Neural cell (in vitro differentiated cells): ENCODE measurements around the gene CHEK1. TPM values are rescaled to one million over a fixed set of nuclear protein-coding genes. Genes with fewer than 3 reads are reported as not detected.

ENCODE experiments used
- H2AFZ ChIP-seq: fragments of 200-600, 300-800 bp; sonication (generic), shearing (Covaris generic); 2 replicates; pipeline ENCODE4 v1.6.0; 2014; ENCODE audit warnings: low read depth, mild to moderate bottlenecking, antibody characterized with exemption, low read length, moderate library complexity
- H3F3A ChIP-seq: fragments of 200-600 bp; shearing (Covaris generic); 2 replicates; pipeline ENCODE4 v1.6.1; 2016; ENCODE audit warnings: mild to moderate bottlenecking, moderate library complexity, mixed read lengths, antibody characterized with exemption, low read length; ENCODE audit not compliant: insufficient read depth, poor library complexity, severe bottlenecking
- H3K27ac ChIP-seq: fragments of 200-600, 300-800 bp; sonication (generic), shearing (Covaris generic); 2 replicates; pipeline ENCODE4 v1.5.1; 2014; ENCODE audit warnings: mild to moderate bottlenecking, low read length, moderate library complexity
- H3K27me3 ChIP-seq: fragments of 300-800, 200-600 bp; sonication (generic), shearing (Covaris generic); 2 replicates; pipeline ENCODE4 v1.6.0; 2014; ENCODE audit warnings: mild to moderate bottlenecking, low read depth, low read length, moderate library complexity; ENCODE audit not compliant: insufficient read depth
- H3K36me3 ChIP-seq: fragments of 300-800, 200-600 bp; sonication (generic), shearing (Covaris generic); 2 replicates; pipeline ENCODE4 v1.5.1; 2014; ENCODE audit warnings: mild to moderate bottlenecking, antibody characterized with exemption, low read length, moderate library complexity; ENCODE audit not compliant: insufficient read depth
- H3K4me2 ChIP-seq: fragments of 300-800, 200-600 bp; sonication (generic), shearing (Covaris generic); 2 replicates; pipeline ENCODE4 v1.6.0; 2014; ENCODE audit warnings: mild to moderate bottlenecking, low read length
- H3K4me3 ChIP-seq: fragments of 300-800, 200-600 bp; sonication (generic), shearing (Covaris generic); 2 replicates; pipeline ENCODE4 v1.5.1; 2014; ENCODE audit warnings: mild to moderate bottlenecking, low read length, moderate library complexity
- H3K79me2 ChIP-seq: fragments of 200-600 bp; shearing (Covaris generic); replicated peaks from 2 replicates; pipeline ENCODE4 v1.6.0; 2014; ENCODE audit warnings: mild to moderate bottlenecking, low read length, moderate library complexity; ENCODE audit not compliant: insufficient read depth
- H3K9ac ChIP-seq: fragments of 300-800, 200-600 bp; sonication (generic), shearing (Covaris generic); 2 replicates; pipeline ENCODE4 v1.6.1; 2016; ENCODE audit warnings: mild to moderate bottlenecking, low read length, mixed read lengths
- H3K9me2 ChIP-seq: fragments of 200-600 bp; shearing (Covaris generic); 2 replicates; pipeline ENCODE4 v1.6.1; 2016; ENCODE audit warnings: mild to moderate bottlenecking, low read length, mixed read lengths; ENCODE audit not compliant: insufficient read depth
- H3K9me3 ChIP-seq: fragments of 200-600, 300-800 bp; sonication (generic), shearing (Covaris generic); 2 replicates; pipeline ENCODE4 v1.6.1; 2016; ENCODE audit warnings: mild to moderate bottlenecking, mixed run types, low read length, moderate library complexity, mixed read lengths
- H4K20me1 ChIP-seq: fragments of 200-600 bp; shearing (Covaris generic); 2 replicates; pipeline ENCODE4 v1.6.1; 2016; ENCODE audit warnings: mild to moderate bottlenecking, mixed run types; ENCODE audit not compliant: insufficient read depth
- CTCF ChIP-seq: fragments of 450-650 bp; IDR thresholded peaks from 2 replicates; pipeline ENCODE4 v1.5.1; 2014; ENCODE audit warnings: antibody characterized with exemption, mild to moderate bottlenecking, moderate library complexity; ENCODE audit not compliant: poor library complexity, severe bottlenecking
- EP300 ChIP-seq: fragments of 450-650 bp; conservative IDR thresholded peaks from 2 replicates; pipeline ENCODE4 v1.6.1; 2014; ENCODE audit warnings: antibody characterized with exemption, mild to moderate bottlenecking, moderate library complexity; ENCODE audit not compliant: poor library complexity, severe bottlenecking
- EZH2 ChIP-seq: fragments of 200-600, 300-800 bp; shearing (Covaris generic), sonication (generic); IDR thresholded peaks from 2 replicates; pipeline ENCODE4 v1.6.1; 2014; ENCODE audit warnings: antibody characterized with exemption, low read length, borderline replicate concordance, mild to moderate bottlenecking; ENCODE audit not compliant: insufficient read depth, poor library complexity, severe bottlenecking
- MXI1 ChIP-seq: fragments of 450-650 bp; conservative IDR thresholded peaks from 2 replicates; pipeline ENCODE4 v1.6.1; 2014; ENCODE audit warnings: antibody characterized with exemption, mild to moderate bottlenecking; ENCODE audit not compliant: poor library complexity, severe bottlenecking
- POLR2AphosphoS5 ChIP-seq: IDR thresholded peaks from 2 replicates; pipeline ENCODE4 v1.6.1; 2012
- RAD21 ChIP-seq: fragments of 450-650 bp; conservative IDR thresholded peaks from 2 replicates; pipeline ENCODE4 v1.6.1; 2014; ENCODE audit warnings: antibody characterized with exemption, mild to moderate bottlenecking, moderate library complexity
- REST ChIP-seq: IDR thresholded peaks from 2 replicates; pipeline ENCODE4 v1.6.1; 2012; ENCODE audit warnings: borderline replicate concordance
- SMC3 ChIP-seq: fragments of 450-650 bp; conservative IDR thresholded peaks from 2 replicates; pipeline ENCODE4 v1.6.1; 2014; ENCODE audit warnings: antibody characterized with exemption, mild to moderate bottlenecking, moderate library complexity; ENCODE audit not compliant: poor library complexity
- TAF1 ChIP-seq: IDR thresholded peaks from 2 replicates; pipeline ENCODE4 v1.6.1; 2012; ENCODE audit warnings: low read depth
- polyA plus RNA-seq: library from polyadenylated mRNA; depleted of rRNA; stranded (reverse); fragments of >200 nt; gene quantifications from 2 replicates; pipeline ENCODE4 v1.2.3, GENCODE V29; 2014

CHEK1 gene
- polyA plus RNA-seq, 1 donor from 2014 or later, result 33.0 TPM

- Histone ChIP-seq H3K27me3 (no peaks in the 10 kb centered on the region), H3K9ac (no peak overlapping the region), H2AFZ (no peak overlapping the region), H3K27ac (no peak overlapping the region), H4K20me1 (no peaks in the 10 kb centered on the region), H3K4me3 (no peak overlapping the region), H3K4me2 (no peak overlapping the region), H3K79me2 (no peaks in the 10 kb centered on the region), H3K9me2 (no peaks in the 10 kb centered on the region), H3F3A (no peaks in the 10 kb centered on the region), H3K9me3 (no peaks in the 10 kb centered on the region), H3K36me3 (peaks cover 4% of the 10 kb centered on the region)
- no peak for TF ChIP-seq REST
- no peak for TF ChIP-seq MXI1
- no peak for TF ChIP-seq SMC3
- TF ChIP-seq RAD21, result no peak
- no peak for TF ChIP-seq EZH2
- no peak for TF ChIP-seq EP300
Observed at GRCh38 chr11:125670172-125670571, 45.2 kb downstream of the CHEK1 start.

GRCh38 chr11:125671561-125671960 is 46.6 kb downstream of the CHEK1 start:
- Histone ChIP-seq H3K4me2 (no peak overlapping the region), H2AFZ (no peak overlapping the region), H3K27me3 (no peaks in the 10 kb centered on the region), H3K27ac (no peak overlapping the region), H3K9ac (no peak overlapping the region), H3K4me3 (no peak overlapping the region), H3K9me3 (no peaks in the 10 kb centered on the region), H4K20me1 (no peaks in the 10 kb centered on the region), H3K36me3 (peaks cover 4% of the 10 kb centered on the region), H3K79me2 (no peaks in the 10 kb centered on the region), H3K9me2 (no peaks in the 10 kb centered on the region), H3F3A (no peaks in the 10 kb centered on the region)
- no peak for TF ChIP-seq RAD21
- no peak for TF ChIP-seq EZH2
- TF ChIP-seq MXI1, result no peak
- no peak for TF ChIP-seq SMC3
- TF ChIP-seq CTCF, result no peak
- no peak for TF ChIP-seq POLR2AphosphoS5
- no peak for TF ChIP-seq EP300
- no peak for TF ChIP-seq REST
- TF ChIP-seq TAF1, result no peak
